ENCODE data around the gene JMY. TPM values are rescaled to one million over a fixed set of nuclear protein-coding genes. Genes with fewer than 3 reads are reported as not detected.

JMY gene
- total RNA-seq, 4 donors from 2014 or later = 7.0 to 30.1 (median 11.3) TPM

DNA sequence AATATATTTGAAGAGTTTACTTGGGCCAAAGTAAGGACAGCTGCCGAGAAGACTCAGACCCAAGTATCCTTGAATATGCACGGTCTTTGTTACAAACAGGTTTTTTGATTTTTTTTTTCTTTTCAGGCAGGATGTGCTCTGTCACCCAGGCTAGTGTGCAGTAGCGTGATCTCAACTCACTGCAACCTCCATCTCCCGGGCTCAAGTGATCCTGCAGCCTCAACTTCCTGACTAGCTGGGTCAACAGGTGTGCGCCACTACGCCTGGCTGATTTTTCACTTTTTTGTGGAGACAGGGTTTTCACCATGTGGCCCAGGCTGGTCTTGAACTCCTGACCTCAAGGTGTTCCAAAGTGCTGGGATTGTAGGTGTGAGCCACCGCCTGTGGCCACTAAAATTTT is 27.4 kb downstream of the JMY start:
- TF ChIP-seq, protein P1, sequence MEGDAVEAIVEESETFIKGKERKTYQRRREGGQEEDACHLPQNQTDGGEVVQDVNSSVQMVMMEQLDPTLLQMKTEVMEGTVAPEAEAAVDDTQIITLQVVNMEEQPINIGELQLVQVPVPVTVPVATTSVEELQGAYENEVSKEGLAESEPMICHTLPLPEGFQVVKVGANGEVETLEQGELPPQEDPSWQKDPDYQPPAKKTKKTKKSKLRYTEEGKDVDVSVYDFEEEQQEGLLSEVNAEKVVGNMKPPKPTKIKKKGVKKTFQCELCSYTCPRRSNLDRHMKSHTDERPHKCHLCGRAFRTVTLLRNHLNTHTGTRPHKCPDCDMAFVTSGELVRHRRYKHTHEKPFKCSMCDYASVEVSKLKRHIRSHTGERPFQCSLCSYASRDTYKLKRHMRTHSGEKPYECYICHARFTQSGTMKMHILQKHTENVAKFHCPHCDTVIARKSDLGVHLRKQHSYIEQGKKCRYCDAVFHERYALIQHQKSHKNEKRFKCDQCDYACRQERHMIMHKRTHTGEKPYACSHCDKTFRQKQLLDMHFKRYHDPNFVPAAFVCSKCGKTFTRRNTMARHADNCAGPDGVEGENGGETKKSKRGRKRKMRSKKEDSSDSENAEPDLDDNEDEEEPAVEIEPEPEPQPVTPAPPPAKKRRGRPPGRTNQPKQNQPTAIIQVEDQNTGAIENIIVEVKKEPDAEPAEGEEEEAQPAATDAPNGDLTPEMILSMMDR (IDR thresholded peaks at IDR 0.05) = no peak
- ATAC-seq (ENCODE audit: low FRiP score) = no peak
- no peak for DNase-seq (ENCODE audit: low spot score)

DNA sequence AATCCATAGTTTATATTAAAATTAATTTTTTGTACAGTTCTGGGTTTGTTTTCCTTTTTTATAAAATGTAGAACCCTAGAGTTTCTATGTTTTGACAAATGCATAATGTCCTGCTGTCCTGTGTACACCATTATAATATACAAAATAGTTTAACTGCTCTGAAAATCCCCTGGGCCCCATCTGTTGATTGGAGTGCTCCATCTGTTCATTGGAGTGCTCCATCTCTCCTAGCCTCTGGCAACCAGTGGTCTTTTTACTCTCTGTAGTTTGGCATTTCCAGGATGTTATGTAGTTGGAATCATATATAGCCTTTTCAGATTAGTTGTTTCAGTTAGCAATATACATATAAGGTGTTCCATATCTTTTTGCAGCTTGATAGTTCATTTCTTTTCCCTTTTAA is 31.2 kb downstream of the JMY start:
- no peak for ATAC-seq (ENCODE audit: low FRiP score)
- no peak for DNase-seq (ENCODE audit: low spot score)
- TF ChIP-seq, protein P1 (IDR thresholded peaks at IDR 0.05) = no peak

DNA sequence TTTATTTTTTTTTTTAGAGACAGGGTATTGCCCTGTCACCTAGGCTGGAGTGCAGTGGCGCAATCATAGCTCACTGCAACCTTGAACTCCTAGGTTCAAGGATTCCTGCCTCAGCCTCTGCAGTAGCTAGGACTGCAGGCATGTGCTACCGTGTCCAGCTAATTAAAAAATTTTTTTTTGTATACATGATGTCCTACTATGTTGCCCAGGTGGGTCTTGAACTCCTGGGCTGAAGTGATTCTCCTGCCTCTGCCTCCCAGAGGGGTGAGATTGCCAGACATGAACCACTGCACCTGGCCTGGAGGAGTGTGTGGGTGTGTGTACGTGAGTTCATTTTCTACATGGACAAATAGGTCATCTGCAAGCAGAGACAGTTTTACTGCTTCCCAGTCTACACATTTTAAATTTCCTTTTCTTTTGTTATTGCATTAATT is 33.8 kb downstream of the JMY start:
- ATAC-seq (ENCODE audit: low FRiP score) (no peak), DNase-seq (ENCODE audit: low spot score) (no peak)
- TF ChIP-seq, protein P1 (IDR thresholded peaks at IDR 0.05) = no peak

DNA sequence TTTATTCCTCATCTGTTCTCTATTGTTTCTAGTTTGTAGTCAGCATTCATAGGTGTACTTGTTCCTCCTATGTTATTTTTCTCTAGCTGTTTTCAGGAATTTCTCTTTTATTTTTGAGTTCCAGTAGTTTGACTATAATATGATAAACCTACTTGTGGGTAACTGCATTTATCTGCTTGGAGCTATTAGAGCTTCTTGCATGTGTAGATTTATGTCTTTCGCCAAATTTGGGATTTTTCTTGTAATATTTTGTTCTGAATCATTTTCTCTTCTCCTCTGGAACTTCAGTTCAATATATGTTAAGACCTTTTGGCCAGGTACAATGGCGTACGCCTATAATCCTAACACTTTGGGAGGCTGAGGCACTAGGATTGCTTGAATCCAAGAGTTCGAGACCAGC is 37.4 kb downstream of the JMY start:
- ATAC-seq (ENCODE audit: low FRiP score) (no peak), DNase-seq (ENCODE audit: low spot score) (no peak)
- TF ChIP-seq, protein P1 (IDR thresholded peaks at IDR 0.05) = no peak

DNA sequence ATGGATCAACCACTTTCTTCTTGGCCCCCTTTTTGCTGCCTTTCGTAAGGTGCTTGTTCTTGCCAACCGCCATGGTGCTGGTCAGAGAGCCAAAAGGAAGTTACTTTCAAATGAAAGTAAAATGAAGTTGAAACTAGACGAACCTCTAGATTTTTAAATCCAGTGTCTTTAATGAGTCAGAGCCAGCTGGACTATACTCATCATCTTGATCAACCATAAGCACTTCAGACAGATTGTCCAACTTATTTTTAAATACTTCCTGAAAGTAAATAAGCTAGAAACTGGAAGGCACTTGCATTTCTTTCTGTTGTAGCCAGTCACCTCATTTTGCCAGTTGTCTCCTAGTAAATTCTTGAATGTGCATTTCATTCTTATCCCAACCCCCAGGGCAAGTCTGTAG is 48.9 kb downstream of the JMY start:
- ATAC-seq (ENCODE audit: low FRiP score) = no peak

DNA sequence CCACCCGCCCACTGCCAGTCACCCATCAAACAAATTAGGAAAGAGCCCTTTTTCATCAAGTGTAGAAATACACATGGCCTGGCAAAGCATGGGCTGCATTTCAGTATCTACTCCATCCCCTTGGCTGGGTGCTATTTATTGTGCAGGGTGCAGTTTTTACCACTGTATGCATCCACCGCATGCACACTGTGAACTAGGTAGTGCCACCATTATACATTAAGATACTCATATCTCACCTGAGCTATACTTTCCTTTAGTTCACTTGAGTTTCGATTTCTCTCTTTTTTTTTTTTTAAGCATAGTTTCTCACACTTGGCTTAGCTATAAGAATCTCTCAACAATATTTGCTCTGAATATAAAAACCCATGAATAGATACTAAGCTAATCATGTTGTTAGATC is 49.4 kb downstream of the JMY start:
- DNase-seq (ENCODE audit: low spot score) (no peak), ATAC-seq (ENCODE audit: low FRiP score) (no peak)
- TF ChIP-seq, protein P1 (IDR thresholded peaks at IDR 0.05) = no peak

More for the DNA sequence above, 48.9 kb downstream of the JMY start:
- DNase-seq (ENCODE audit: low spot score) = no peak
- TF ChIP-seq, protein P1 (IDR thresholded peaks at IDR 0.05) = no peak

DNA sequence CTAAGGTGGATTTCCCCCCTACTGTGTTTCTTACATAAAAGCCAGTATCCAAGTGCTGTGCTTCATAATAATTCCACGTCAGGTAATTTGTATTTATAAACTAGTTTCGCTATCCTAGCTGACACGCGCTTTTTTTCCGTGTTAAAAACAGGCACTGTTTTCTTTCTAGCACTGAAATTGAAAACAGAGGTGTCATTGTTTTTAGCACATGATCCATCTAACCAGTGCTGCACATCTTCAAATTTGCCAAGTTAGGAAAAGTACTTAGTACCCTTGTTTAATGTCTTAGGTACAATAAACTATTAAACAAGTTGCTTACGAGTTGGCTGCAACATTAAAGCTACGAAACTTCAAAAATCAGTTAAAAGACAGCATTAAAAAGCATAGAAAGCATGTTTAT is 49.9 kb downstream of the JMY start:
- TF ChIP-seq, protein P1 (IDR thresholded peaks at IDR 0.05) = no peak
- no peak for ATAC-seq (ENCODE audit: low FRiP score)
- DNase-seq (ENCODE audit: low spot score) = no peak
